Measurements from ENCODE around the gene CDC14B.

- TF ChIP-seq CTCF (IDR thresholded peaks at IDR 0.05): no peak
- TF ChIP-seq POLR2A (IDR thresholded peaks at IDR 0.05): no peak
Measured at GRCh38 chr9:96604004-96604319, 15.7 kb downstream of the CDC14B start.

Data from lower leg skin (tissue), 3 donors.